HG02885 (cell line): Measurements from ENCODE around the gene ZBTB7C.
"Not testable (repeated sequence)": the region's sequence is repeated elsewhere in the genome, so short reads cannot be mapped to it uniquely, and the experiment has no call there.

ENCODE experiments used
- ATAC-seq: cut with Tn5 transposase; IDR thresholded peaks from one replicate; pipeline ENCODE4 v1.9.1; 2021; ENCODE audit warnings: mild to moderate bottlenecking; ENCODE audit not compliant: unreplicated experiment, poor library complexity

Gene ZBTB7C

DNA sequence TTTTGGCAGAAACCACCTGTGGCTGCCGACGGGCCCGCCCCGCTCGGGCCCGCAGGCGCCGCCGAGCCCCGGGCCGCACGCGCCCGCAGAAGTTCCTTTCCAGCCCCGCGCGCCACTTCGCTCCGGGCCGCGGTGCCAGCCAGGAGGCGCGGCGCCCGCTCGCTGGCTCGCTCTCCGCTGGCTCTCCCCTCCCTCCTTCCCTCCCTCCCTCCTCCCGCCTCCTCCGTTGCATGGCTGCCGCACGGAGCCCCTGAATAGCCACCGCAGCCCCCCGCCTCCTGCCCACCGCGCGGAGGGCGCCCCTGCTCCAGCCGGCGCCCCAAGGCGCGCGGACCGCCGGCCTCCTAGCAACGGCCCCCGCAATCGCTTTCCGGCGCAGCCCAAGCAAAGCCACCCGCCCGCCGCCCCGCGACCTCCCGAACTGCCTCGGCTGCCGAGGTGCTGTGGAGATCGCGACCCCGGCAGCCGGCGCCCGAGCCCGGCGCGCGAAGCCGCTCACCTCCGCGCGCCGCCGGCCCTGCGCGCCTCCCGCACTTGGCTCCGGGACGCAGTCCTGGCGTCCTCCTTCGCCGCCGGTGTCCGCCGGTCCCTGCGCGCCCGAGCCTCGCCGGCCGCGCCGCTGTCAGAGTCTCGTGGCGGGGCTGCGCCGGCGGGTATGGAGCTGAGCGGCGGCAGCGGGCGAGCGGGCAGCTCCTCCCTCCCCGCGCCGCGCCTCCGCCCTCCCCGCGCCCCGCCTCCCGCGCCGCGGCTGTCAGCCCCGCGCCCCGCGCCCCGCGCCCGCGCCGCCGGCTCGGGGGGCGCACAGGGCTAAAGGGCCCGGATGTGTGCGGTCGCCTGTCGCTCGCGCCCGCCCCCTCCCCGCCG is at the start of gene ZBTB7C:
TSS of gene ZBTB7C (minus strand) at position 657 of the 864 bp plus-strand sequence.
- peak; percentile 34 for ATAC-seq

DNA sequence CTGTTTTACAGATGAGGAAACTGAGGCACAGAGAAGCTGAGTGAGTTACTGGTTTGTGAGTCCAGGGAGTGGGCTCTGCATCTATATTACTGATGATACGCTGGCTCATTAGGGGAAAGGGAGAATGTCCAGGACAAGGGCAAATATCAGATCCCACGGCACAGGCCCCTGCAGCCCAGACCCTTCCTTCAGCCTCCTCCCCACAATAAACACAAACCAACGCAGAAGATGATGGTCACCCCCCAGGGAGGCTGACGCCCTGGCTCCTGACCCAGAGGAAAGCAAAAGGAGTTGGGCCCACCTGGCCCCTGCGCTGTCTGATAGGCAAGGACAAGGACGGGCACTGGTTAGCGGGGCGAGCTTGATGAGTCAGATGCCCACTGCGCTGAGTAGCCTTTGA is 47.7 kb upstream of the ZBTB7C start:
- ATAC-seq = no peak

DNA sequence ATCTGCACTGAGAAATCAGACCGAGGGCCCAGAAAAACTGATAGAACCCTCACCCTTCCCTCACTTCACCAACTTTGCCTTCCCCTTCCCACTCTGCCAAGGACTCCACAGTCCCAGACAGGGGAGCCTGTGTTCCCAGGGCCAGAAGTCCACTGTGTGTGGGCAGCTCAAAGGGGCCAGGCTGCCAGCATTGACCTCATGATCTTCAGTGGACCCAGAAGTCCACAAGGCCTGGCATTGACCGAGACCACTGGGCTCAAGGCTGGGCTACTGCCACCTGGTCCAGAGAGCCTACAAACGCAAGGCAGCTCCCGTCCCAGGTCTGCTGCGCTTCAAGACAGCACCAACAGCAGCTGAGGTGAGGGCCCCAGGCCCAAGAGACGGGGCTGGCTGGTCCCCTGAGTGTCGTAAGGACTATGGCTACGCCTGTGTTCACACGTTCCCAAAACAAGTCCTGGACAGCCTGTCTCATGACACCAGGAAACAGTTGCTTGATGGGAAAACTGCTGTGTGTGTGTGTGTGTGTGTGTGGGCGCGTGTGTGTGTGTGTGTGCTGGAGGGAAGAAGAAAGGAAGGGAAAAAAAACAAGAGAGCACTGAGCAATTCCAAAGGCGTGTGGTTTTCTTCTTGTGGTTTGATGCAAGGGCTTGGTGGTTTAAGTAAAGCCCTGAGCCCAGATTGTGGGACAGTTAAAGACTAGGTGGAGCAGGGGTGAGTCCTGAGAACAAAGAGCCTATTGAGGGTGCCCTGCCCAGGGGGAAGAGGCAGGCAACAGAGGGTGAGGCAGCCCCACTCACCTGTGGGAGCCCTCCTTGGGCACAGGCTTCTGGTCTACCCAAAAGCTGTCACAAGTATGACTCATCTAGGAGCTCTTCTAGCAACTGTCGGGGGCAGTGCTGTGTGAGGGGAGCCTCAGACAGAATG is 46.6 kb upstream of the ZBTB7C start:
- ATAC-seq = no peak

DNA sequence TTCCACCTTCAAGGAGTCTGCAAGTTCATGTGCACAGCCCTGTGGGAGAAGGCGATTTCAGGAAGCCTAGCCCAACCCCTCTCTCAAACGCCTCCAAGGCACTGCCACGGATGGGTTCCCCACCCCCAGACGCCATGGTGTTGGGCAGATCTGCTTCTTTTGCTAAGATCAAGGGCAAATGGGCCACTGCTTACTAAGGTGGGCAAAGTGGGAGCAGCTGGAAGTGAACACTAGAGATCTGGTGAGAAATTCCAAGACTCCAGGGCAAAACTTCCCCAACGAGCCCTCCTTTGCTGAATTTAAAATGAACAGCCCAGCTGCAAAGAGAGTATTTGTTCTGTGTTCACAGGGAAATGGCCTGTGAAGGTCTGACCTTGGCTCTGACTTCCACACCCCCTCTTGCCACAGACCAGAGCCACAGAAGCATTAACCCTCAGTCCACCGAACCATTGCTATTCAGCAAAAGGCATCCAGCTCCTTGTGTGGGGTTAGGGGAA is 45.1 kb upstream of the ZBTB7C start:
- no peak for ATAC-seq

DNA sequence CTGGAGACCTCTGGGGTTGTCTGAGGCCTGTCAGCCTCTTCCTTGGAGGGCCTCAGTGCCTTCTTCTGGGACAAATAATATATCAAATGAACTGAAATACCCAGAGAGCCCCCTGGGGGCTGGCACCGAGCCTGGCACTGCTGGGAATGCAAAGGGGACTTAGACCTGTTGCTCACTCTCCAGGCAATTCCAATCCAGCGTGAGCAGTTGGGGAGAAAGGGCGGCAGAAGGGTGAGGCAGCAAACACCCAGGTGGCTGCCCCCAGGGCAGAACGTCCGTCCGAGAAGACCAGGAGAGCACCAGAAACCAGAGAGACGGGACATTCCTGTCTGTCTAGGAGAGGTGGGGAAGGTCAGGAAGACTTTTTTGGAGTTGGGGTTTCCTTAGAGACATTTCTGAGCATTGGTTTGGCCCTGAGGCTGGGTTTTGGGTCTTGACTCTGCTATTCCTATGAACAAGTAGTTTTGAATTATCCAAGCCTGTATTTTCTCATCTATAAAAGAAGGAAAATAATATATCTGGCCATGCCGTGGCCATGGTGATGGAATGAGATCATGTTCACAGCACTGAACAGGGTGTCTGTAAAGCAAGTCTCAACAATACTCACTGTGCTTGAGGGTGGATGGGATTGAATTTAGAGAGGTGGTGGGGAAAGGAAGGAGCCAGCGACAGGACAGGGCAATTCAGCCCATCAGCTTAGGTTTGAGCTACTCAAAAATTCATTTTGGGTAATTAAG is 44.3 kb upstream of the ZBTB7C start:
- no peak for ATAC-seq

DNA sequence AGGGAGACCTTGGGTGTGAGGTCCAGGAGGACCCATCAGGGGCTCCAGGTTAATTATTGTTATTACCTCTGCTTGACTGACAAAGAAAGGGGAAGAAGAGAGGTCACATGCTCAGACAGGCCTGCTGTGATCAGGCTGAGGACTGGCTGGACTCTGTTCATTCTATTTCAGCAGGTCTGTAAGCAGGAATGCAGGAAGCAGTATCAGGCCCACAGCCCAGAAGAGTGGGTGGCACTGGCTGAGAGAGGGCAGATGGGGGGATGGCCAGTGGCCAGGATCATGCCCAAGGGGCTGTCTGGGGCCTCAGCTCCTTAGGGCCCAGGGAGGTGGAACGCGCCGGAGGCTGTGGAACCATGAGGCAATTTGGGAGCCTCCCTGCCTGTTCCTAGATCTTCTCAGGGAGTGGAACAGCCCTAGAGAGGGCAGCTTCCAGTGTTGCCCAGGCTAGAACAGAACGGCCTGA is 43.7 kb upstream of the ZBTB7C start:
- ATAC-seq = no peak

DNA sequence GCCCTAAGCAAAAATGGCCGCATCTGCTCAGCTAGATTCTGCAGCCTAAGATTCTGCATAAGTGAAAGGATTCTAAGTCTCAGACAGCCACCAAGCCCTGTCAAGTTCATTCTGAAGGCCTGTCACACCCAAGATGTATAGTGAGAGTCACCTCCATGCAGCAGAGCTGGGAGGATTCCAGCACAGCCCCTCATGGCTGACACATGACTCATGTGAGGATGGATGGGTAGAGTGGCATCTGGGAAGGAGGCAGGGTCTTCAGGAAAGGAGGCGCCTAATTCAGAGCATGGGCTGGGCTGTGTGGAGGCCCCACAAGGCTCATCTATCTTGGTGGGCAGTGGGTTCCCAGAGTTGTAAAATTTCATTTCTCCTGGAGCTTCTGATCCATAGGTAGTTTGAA is 41.5 kb upstream of the ZBTB7C start:
- ATAC-seq = no peak

DNA sequence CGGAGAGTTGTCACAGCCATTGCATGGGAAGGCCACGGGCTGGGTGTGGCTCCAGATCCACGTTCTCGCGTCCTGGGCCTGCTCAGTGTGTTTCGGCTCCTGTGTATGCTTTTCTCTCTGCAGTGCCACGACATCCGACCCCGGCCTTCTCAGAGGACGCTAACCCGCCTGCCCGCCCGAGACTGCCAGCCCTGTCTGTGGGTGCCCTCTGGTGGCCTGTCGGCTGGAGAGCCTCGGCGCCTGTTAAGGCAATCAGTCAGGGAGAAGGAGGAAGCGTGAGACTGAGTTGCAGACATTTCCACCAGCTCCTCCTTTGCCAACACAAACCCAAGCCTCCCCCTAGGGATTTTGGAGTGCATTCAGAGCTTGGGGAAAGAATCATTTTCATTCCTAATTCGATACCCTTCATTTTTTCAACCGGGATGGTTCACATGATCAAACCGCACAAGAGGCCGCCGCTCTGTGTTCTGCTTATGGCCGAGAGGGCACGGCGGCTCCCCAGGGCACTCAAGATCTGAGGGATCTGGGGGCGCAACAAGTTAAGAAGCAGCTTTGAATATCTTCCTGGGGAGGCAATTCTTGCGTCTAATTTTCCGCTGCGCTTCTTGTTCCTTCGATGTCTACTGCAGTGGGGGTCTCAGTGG is 37.5 kb upstream of the ZBTB7C start:
- peak; percentile 84 for ATAC-seq

DNA sequence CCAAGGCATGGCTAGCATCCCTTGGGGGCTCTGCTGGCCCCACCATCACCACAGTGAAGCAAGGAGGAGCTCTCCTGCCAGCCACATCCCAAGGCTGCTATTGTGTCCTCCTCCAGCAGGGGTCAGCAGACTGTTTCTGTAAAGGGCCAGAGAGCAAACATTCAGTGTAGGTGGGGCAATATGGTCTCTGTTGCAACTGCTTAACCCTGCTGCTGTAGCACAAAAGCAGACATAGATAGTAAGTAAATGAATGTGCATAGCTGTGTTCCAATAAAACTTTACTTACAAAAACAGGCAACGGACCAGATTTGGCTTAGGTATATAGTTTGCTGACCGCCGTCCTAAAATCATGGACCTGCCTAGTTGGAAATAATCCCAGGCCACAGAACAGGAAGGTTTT is 36.4 kb upstream of the ZBTB7C start:
- ATAC-seq = peak; percentile 82

DNA sequence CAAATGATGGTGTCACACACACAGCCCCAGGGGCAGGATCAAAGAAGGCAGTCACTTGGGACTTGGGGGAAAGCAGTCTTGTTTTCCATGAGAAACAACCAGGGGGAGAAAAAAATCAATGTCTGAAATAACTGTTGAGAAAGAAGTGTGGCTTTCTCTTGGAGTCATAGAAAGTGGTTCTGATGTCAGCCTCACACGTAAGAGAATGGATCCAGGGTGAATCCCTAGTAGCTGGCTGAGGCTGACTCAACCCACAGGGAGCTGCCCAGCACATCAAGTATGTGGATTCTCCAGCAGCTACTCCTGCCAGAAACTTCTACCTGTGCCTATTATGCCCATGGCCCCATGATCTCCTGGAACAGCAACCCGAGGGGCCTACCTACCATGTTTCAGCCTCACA is 33.6 kb upstream of the ZBTB7C start:
- no peak for ATAC-seq

DNA sequence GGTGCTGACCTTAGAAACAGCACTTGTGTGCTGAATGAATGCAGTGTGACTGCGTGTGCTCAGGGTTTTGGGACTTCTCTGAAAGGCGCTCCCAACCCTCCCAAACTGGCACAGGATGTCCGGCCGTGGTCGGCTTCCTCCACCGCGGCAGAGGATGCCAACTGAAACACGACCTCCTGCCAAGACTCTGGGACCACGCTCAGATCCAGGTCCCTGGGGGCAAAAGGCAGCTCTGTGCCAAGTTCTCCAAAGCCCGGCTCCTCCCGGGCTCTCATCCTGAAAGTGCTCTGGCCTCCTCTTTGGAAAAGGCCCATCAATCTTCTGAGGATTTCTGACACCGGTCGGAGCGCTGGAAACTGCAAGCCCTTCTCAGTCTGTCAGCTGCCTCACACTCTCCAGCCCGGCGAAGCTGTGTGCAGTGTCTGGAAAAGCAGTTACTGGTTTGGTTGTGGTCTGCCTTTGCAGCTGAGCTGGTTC is 32.3 kb upstream of the ZBTB7C start:
- no peak for ATAC-seq

DNA sequence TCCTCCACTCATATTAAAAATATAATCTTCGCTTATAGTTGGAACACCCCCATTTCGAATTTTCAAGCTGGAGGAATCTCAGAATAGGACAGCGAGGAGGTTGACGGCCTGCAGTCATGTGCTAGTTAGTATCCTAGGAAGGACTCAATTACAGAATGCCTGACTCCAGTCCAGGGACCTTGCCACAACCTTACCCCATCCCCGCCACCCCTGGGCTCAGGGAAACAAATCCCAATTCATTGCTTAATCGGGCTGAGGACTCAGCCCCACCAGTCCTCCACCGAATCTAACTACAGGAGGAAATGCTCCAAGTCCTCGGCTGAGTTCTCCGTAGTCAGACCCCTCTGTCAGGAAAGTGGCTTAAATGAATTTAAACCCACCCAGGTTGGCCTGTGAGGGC is 31.7 kb upstream of the ZBTB7C start:
- no peak for ATAC-seq

DNA sequence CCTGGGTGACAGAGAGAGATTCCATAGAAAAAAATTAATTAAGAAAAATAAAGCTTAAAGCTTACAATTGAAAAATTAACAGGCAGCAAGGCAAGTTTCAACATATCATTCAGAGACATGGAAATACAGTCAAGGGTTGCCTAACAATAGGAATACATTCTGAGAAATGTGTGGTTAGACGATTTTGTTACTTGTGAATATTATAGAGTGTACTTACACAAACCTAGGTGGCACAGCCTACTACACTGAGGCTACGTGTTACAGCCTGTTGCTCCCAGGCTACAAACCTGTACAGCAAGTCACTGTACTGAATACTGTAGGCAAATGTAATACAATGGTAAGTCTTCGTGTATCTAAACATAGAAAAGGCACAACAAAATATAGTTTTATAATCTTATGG is 27.7 kb upstream of the ZBTB7C start:
- no peak for ATAC-seq

DNA sequence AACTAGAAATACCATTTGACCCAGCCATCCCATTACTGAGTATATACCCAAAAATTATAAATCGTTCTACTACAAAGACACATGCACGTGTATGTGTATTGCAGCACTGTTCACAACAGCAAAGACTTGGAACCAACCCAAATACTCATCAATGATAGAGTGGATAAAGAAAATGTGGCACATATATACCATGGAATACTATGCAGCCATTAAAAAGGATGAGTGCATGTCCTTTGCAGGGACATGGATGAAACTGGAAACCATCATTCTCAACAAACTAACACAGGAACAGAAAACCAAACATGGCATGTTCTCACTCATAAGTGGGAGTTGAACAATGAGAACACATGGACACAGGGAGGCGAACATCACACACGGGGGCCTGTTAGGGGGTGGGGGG is 25.2 kb upstream of the ZBTB7C start:
- not testable (repeated sequence) for ATAC-seq

DNA sequence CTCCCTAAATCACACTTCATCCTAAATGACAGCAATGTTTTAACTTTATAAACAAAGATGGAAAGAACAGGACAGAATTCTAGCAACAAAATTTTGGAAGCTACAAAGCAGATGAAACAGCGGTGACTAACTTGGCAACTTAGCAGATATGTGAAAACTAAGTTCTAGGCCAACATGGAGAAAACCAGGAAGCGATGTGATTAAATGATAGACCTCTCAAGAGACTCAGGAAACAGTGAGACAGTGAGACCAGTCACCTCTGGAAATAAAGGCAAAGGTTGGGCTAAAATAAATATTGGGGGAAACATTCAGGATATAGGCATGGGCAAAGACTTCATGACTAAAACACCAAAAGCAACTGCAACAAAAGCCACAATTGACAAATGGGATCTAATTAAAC is 24.4 kb upstream of the ZBTB7C start:
- no peak for ATAC-seq

DNA sequence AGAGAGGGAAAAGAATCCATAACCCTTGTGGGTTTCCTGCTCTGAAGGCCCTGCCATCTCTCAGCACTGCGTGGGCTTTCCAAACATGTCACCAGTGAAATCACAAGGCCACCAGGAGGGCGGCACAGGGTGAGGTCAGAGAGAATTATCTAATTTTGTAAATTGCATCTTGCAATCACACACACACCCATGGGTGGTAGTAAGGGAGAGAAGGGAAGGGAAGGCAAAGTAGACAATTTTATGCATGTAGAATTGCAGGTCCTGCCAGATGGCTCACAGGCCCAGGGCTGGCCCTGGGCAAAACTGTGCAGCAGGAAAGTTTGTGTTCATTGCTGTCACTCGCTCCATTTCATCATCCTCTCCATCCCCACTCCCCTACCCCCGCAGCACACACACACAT is 21.0 kb upstream of the ZBTB7C start:
- ATAC-seq = no peak

DNA sequence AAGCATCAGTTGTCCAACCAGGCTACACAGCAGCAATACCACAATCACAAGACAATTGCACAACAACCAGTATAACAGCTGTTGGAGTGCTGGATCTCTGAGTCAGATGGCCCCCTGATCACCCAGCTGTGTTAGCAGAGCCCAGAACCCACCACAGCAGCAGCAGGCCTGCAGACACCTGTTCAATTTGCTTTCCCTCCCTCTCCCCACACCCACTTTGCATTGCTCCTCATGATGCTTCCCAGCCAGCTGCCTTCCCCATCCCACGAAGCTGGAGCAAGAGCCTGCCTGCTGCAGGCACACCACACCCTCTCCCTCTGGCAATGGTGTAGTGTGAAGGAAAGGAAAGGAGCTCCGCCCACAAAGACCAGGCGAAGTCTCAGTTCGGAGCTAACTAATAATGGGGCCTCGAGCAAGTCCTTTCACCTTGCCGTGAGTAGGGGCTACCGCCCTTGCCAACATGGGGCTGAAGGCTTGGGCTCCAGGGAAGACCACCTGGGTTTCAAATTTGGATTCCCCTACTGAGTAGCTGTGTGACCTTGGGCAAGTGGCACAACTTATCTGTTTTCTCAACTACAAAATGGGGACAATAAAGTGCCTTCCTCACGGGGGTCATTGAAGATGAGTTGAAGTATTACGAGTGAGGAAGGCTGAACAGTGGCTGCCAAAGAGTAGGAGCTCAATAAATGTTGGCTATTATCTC is 19.4 kb upstream of the ZBTB7C start:
- no peak for ATAC-seq

DNA sequence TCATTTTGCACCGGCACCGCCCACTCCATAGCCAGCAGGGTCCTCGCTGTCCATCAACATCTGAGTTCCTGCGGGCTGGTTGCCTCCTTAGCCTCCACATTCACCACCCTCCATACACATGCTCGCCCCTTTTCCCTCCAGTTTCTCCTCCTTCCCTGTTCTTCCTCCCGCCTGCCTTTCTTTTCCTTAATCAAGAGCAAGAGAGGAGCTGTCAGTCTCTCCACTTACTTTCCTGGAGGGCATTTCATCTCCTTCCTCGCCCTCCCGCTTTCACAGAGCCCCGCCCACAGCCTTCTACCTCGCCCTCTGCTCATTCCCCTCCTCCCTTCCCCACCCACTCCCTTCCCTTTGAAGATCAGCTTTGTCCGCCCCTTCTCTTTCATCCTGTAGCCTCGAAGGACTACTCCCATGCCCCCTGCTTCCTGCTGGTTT is 13.8 kb upstream of the ZBTB7C start:
- ATAC-seq = no peak
